ENCODE measurements around the gene WBP1L.

GRCh38 chr10:102826148-102826796 is 82.5 kb downstream of the WBP1L start:
- TF ChIP-seq, protein P1, sequence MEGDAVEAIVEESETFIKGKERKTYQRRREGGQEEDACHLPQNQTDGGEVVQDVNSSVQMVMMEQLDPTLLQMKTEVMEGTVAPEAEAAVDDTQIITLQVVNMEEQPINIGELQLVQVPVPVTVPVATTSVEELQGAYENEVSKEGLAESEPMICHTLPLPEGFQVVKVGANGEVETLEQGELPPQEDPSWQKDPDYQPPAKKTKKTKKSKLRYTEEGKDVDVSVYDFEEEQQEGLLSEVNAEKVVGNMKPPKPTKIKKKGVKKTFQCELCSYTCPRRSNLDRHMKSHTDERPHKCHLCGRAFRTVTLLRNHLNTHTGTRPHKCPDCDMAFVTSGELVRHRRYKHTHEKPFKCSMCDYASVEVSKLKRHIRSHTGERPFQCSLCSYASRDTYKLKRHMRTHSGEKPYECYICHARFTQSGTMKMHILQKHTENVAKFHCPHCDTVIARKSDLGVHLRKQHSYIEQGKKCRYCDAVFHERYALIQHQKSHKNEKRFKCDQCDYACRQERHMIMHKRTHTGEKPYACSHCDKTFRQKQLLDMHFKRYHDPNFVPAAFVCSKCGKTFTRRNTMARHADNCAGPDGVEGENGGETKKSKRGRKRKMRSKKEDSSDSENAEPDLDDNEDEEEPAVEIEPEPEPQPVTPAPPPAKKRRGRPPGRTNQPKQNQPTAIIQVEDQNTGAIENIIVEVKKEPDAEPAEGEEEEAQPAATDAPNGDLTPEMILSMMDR (IDR thresholded peaks at IDR 0.05; ENCODE audit: poor library complexity, severe bottlenecking), result no peak
- TF ChIP-seq RAD21 (conservative IDR thresholded peaks at IDR 0.05) (no peak), TAF1 (IDR thresholded peaks at IDR 0.05; ENCODE audit: low read depth) (no peak), EZH2 (IDR thresholded peaks at IDR 0.05; ENCODE audit: borderline replicate concordance, insufficient read depth, low read length, poor library complexity, severe bottlenecking) (no peak), SMC3 (conservative IDR thresholded peaks at IDR 0.05; ENCODE audit: poor library complexity) (no peak), POLR2AphosphoS5 (IDR thresholded peaks at IDR 0.05) (no peak), EP300 (conservative IDR thresholded peaks at IDR 0.05; ENCODE audit: poor library complexity, severe bottlenecking) (no peak)
- TF ChIP-seq, protein P2, sequence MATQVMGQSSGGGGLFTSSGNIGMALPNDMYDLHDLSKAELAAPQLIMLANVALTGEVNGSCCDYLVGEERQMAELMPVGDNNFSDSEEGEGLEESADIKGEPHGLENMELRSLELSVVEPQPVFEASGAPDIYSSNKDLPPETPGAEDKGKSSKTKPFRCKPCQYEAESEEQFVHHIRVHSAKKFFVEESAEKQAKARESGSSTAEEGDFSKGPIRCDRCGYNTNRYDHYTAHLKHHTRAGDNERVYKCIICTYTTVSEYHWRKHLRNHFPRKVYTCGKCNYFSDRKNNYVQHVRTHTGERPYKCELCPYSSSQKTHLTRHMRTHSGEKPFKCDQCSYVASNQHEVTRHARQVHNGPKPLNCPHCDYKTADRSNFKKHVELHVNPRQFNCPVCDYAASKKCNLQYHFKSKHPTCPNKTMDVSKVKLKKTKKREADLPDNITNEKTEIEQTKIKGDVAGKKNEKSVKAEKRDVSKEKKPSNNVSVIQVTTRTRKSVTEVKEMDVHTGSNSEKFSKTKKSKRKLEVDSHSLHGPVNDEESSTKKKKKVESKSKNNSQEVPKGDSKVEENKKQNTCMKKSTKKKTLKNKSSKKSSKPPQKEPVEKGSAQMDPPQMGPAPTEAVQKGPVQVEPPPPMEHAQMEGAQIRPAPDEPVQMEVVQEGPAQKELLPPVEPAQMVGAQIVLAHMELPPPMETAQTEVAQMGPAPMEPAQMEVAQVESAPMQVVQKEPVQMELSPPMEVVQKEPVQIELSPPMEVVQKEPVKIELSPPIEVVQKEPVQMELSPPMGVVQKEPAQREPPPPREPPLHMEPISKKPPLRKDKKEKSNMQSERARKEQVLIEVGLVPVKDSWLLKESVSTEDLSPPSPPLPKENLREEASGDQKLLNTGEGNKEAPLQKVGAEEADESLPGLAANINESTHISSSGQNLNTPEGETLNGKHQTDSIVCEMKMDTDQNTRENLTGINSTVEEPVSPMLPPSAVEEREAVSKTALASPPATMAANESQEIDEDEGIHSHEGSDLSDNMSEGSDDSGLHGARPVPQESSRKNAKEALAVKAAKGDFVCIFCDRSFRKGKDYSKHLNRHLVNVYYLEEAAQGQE (IDR thresholded peaks at IDR 0.05; ENCODE audit: borderline replicate concordance), result no peak
